Stimulated activated naive CD4-positive, alpha-beta T cell (primary cell): ENCODE measurements around the gene GAP43.
"Not testable (repeated sequence)": the region's sequence is repeated elsewhere in the genome, so short reads cannot be mapped to it uniquely, and the experiment has no call there.

Experiments
- DNase-seq, 6 experiments: peaks; one replicate each; lab custom pipeline; 2025; lab: John Stamatoyannopoulos, UW

Gene GAP43

GRCh38 chr3:115698851-115699591, 75.7 kb downstream of the GAP43 start:
- no peak for DNase-seq

GRCh38 chr3:115699706-115700105, 76.4 kb downstream of the GAP43 start:
- no peak for DNase-seq

- DNase-seq, result no peak
These were observed 79.3 kb downstream of the GAP43 start for GRCh38 chr3:115702598-115702997.

GRCh38 chr3:115704661-115705338, 81.5 kb downstream of the GAP43 start:
- no peak for DNase-seq

GRCh38 chr3:115706311-115706829, 83.1 kb downstream of the GAP43 start:
- DNase-seq, result no peak

- DNase-seq, result no peak
These were observed 85.2 kb downstream of the GAP43 start for GRCh38 chr3:115708540-115708939.

- DNase-seq, result no peak
These were observed 85.8 kb downstream of the GAP43 start for GRCh38 chr3:115709093-115709492.

GRCh38 chr3:115709931-115710330, 86.6 kb downstream of the GAP43 start:
- DNase-seq, result no peak

- no peak for DNase-seq
These were observed 87.5 kb downstream of the GAP43 start for GRCh38 chr3:115710799-115711198.

- no peak for DNase-seq
These were observed 89.6 kb downstream of the GAP43 start for GRCh38 chr3:115712871-115713270.

GRCh38 chr3:115713284-115713683, 90.0 kb downstream of the GAP43 start:
- DNase-seq, result no peak

- DNase-seq, result no peak
These were observed 92.0 kb downstream of the GAP43 start for GRCh38 chr3:115715241-115715745.

GRCh38 chr3:115720983-115721382, 97.7 kb downstream of the GAP43 start:
- no peak for DNase-seq

- no peak for DNase-seq
These were observed 102.5 kb downstream of the GAP43 start for GRCh38 chr3:115725800-115726199.

- no peak for DNase-seq
These were observed 103.8 kb downstream of the GAP43 start for GRCh38 chr3:115727135-115727534.

GRCh38 chr3:115728013-115728412, 104.7 kb downstream of the GAP43 start:
- no peak for DNase-seq

GRCh38 chr3:115736341-115736740, 113.0 kb downstream of the GAP43 start:
- DNase-seq, result not testable (repeated sequence)

- DNase-seq, result no peak
These were observed 118.3 kb downstream of the GAP43 start for GRCh38 chr3:115741650-115742049.

GRCh38 chr3:115744516-115744915, 121.2 kb downstream of the GAP43 start:
- not testable (repeated sequence) for DNase-seq

GRCh38 chr3:115752978-115753377, 129.7 kb downstream of the GAP43 start:
- DNase-seq, result not testable (repeated sequence)

GRCh38 chr3:115758076-115758763, 134.9 kb downstream of the GAP43 start:
- DNase-seq, result no peak

- DNase-seq, result no peak
These were observed 137.4 kb downstream of the GAP43 start for GRCh38 chr3:115760716-115761115.

GRCh38 chr3:115761927-115762305, 138.6 kb downstream of the GAP43 start:
- DNase-seq, result no peak
